ENCODE results near the gene MAP3K20. TPM values are rescaled to one million over a fixed set of nuclear protein-coding genes. Genes with fewer than 3 reads are reported as not detected.

MAP3K20 gene
- total and polyA plus RNA-seq, 2 of the 8 experiments (the other 6 are each of a cell fraction or from before 2014, with no cell fraction given) = 3.1 to 11.1 TPM

GRCh38 chr2:173195100-173195499 is 119.5 kb downstream of the MAP3K20 start:
- Histone ChIP-seq H3K36me3 (ENCODE audit: control insufficient read depth in 2 of 4, insufficient read depth in 4 of 4, low read length in 3 of 4) (no peaks in the 10 kb centered on the region), H4K8ac (ENCODE audit: extremely low read depth, insufficient read depth, low read length) (no peak overlapping the region), H3K18ac (ENCODE audit: extremely low read depth, low read length) (no peak overlapping the region), H4K91ac (replicated peaks; ENCODE audit: insufficient read length, low read length) (no peak overlapping the region), H3K9me3 (ENCODE audit: insufficient read depth in 2 of 2, low read depth in 1 of 2, low read length in 1 of 2) (no peaks in the 10 kb centered on the region), H4K5ac (ENCODE audit: insufficient read length, low read depth, low read length) (no peak overlapping the region), H3K4ac (replicated peaks; ENCODE audit: insufficient read length, low read depth, low read length) (no peak overlapping the region), H3K14ac (ENCODE audit: insufficient read length) (no peak overlapping the region), H2BK5ac (ENCODE audit: low read depth, low read length) (no peak overlapping the region), H3K4me1 (replicated peaks in 1 of 4; ENCODE audit: control insufficient read depth in 3 of 4, insufficient read depth in 4 of 4, low read length in 3 of 4) (peaks cover 7 to 21% (median 16%) of the 10 kb centered on the region in 4 experiments; a peak in 5 of 7 replicates), H3K23me2 (ENCODE audit: low read depth, low read length) (no peaks in the 10 kb centered on the region), H3K27me3 (replicated peaks in 1 of 4; ENCODE audit: control insufficient read depth in 3 of 4, extremely low read depth in 1 of 4, insufficient read depth in 3 of 4, low read length in 3 of 4) (no peaks in the 10 kb centered on the region), H3K79me2 (ENCODE audit: control insufficient read depth in 1 of 2, insufficient read depth in 2 of 2, low read length in 2 of 2) (no peaks in the 10 kb centered on the region), H2BK15ac (ENCODE audit: low read length) (no peak overlapping the region), H3K27ac (ENCODE audit: low read depth, low read length) (no peak overlapping the region), H3K23ac (ENCODE audit: insufficient read length) (no peak overlapping the region), H2BK20ac (ENCODE audit: low read length) (no peak overlapping the region), H2AFZ (ENCODE audit: low read length) (no peak overlapping the region), H3K4me2 (ENCODE audit: insufficient read depth in 1 of 2, low read depth in 2 of 2, low read length in 2 of 2) (no peak overlapping the region; a peak in 1 of 4 replicates), H3K9ac (replicated peaks in 1 of 4; ENCODE audit: extremely low read depth in 1 of 4, low read depth in 3 of 4, low read length in 3 of 4) (no peak overlapping the region), H2AK5ac (ENCODE audit: low read depth, low read length) (no peak overlapping the region), H2BK120ac (replicated peaks; ENCODE audit: low read depth, low read length) (no peak overlapping the region), H4K20me1 (replicated peaks in 1 of 2; ENCODE audit: control insufficient read depth in 1 of 2, insufficient read depth in 2 of 2, low read length in 2 of 2) (no peaks in the 10 kb centered on the region), H3K56ac (replicated peaks; ENCODE audit: insufficient read length, low read depth, low read length) (no peak overlapping the region), H3K79me1 (ENCODE audit: low read depth, low read length) (no peaks in the 10 kb centered on the region), H2BK12ac (ENCODE audit: low read depth, low read length) (no peak overlapping the region), H3K4me3 (ENCODE audit: extremely low read depth in 1 of 4, insufficient read depth in 2 of 4, low read depth in 3 of 4, low read length in 4 of 4) (no peak overlapping the region)
- 91% methylated on average over 3 of the region's 3 CpGs; no CpG with 5 or more reads in 1 of the 2 experiments for WGBS, 2 experiments (ENCODE audit: extremely low coverage in 1 of 2, insufficient coverage in 1 of 2, insufficient read length in 1 of 2, insufficient replicate concordance in 2 of 2, low coverage in 1 of 2, low lambda C conversion rate in 2 of 2, missing lambda C conversion rate in 1 of 2)
- FAIRE-seq (peak; percentile 42), DNase-seq (ENCODE audit: low read depth in 1 of 2, low spot score in 2 of 2) (no peak)
- CTCF ChIA-PET (ENCODE audit: partially characterized antibody) = interaction anchor here (0.7 to 6.3 kb wide), 6 partner anchors 15 to 1476 kb away, joined by 3 to 32 read pairs (median 3); no protein-coding TSS in a partner anchor
- POLR2A ChIA-PET (ENCODE audit: partially characterized antibody) = interaction anchor here (0.6 to 1.5 kb wide), 4 partner anchors 8 to 1385 kb away, joined by 3 to 6 read pairs (median 3); no protein-coding TSS in a partner anchor
- TF ChIP-seq YY1 (IDR thresholded peaks at IDR 0.05; ENCODE audit: low read depth, low read length) (peak; percentile 57; the same call in 1 of the 2 replicates), NRF1 (IDR thresholded peaks at IDR 0.05; ENCODE audit: low read depth, low read length) (no peak)

Measured in H1 (cell line).